ENCODE measurements around the gene LMNA.

Gene LMNA

GRCh38 chr1:156140879-156141707 is 26.6 kb downstream of the LMNA start:
- DNase-seq (ENCODE audit: low read depth), result no peak

- no peak for DNase-seq (ENCODE audit: low read depth)
Observed at GRCh38 chr1:156143765-156144489, 29.4 kb downstream of the LMNA start.

- DNase-seq (ENCODE audit: low read depth), result no peak
Observed at GRCh38 chr1:156144742-156145141, 30.2 kb downstream of the LMNA start.

GRCh38 chr1:156145650-156146019 is 31.1 kb downstream of the LMNA start:
- DNase-seq (ENCODE audit: low read depth), result no peak

GRCh38 chr1:156146020-156146768 is 31.7 kb downstream of the LMNA start:
- DNase-seq (ENCODE audit: low read depth), result peak; percentile 89

- DNase-seq (ENCODE audit: low read depth), result no peak
Observed at GRCh38 chr1:156146769-156147405, 32.4 kb downstream of the LMNA start.

- no peak for DNase-seq (ENCODE audit: low read depth)
Observed at GRCh38 chr1:156148216-156148615, 33.7 kb downstream of the LMNA start.

- no peak for DNase-seq (ENCODE audit: low read depth)
Observed at GRCh38 chr1:156149374-156150332, 35.1 kb downstream of the LMNA start.

- DNase-seq (ENCODE audit: low read depth), result no peak
Observed at GRCh38 chr1:156150333-156151011, 36.0 kb downstream of the LMNA start.

GRCh38 chr1:156151093-156151688 is 36.7 kb downstream of the LMNA start:
- DNase-seq (ENCODE audit: low read depth), result peak; percentile 76

- DNase-seq (ENCODE audit: low read depth), result no peak
Observed at GRCh38 chr1:156152628-156153027, 38.1 kb downstream of the LMNA start.

- no peak for DNase-seq (ENCODE audit: low read depth)
Observed at GRCh38 chr1:156153362-156153761, 38.9 kb downstream of the LMNA start, which contains the start of gene SEMA4A. SEMA4A (plus strand) TSS chr1:156153585; CDS start chr1:156154579, 994 bp downstream.

GRCh38 chr1:156154317-156154749 is 39.8 kb downstream of the LMNA start:
- DNase-seq (ENCODE audit: low read depth), result no peak

GRCh38 chr1:156155756-156156510 is 41.4 kb downstream of the LMNA start:
- DNase-seq (ENCODE audit: low read depth), result no peak

GRCh38 chr1:156157506-156157905 is 43.0 kb downstream of the LMNA start:
- DNase-seq (ENCODE audit: low read depth), result no peak

- no peak for DNase-seq (ENCODE audit: low read depth)
Observed at GRCh38 chr1:156157966-156158365, 43.5 kb downstream of the LMNA start.

- no peak for DNase-seq (ENCODE audit: low read depth)
Observed at GRCh38 chr1:156160000-156160742, 45.7 kb downstream of the LMNA start.

GRCh38 chr1:156160743-156161171 is 46.2 kb downstream of the LMNA start:
- no peak for DNase-seq (ENCODE audit: low read depth)

Measured in stromal cell of bone marrow (primary cell).